Smooth muscle cell of the brain vasculature (primary cell): ENCODE data around the gene NUP188.
"Not testable (repeated sequence)": the region's sequence is repeated elsewhere in the genome, so short reads cannot be mapped to it uniquely, and the experiment has no call there.

Experiments used
- DNase-seq: peaks from one replicate; pipeline ENCODE4 v3.0.0-alpha.2; 2012; ENCODE audit warnings: low read depth, low spot score

NUP188 gene

GRCh38 chr9:129028192-129028966 is 80.9 kb downstream of the NUP188 start, which contains the start of gene SH3GLB2:
TSS of gene SH3GLB2 (minus strand) at chr9:129028331. CDS start at chr9:129028154, 177 bp downstream.
- peak; percentile 70 for DNase-seq

GRCh38 chr9:129030191-129030590 is 82.7 kb downstream of the NUP188 start:
- no peak for DNase-seq

GRCh38 chr9:129031514-129031913 is 84.0 kb downstream of the NUP188 start:
- DNase-seq: no peak

- DNase-seq: no peak
Observed at GRCh38 chr9:129032541-129033159, 85.2 kb downstream of the NUP188 start.

- DNase-seq: no peak
Observed at GRCh38 chr9:129033216-129033615, 85.7 kb downstream of the NUP188 start.

GRCh38 chr9:129035838-129036237 is 88.3 kb downstream of the NUP188 start:
- DNase-seq: not testable (repeated sequence)

- peak; percentile 97 for DNase-seq
Observed at GRCh38 chr9:129036241-129036922, 88.9 kb downstream of the NUP188 start, which contains the start of gene MIGA2. TSS of gene MIGA2 (plus strand) at chr9:129036626. CDS start at chr9:129040595, 3,969 bp downstream.

- no peak for DNase-seq
Observed at GRCh38 chr9:129036923-129037766, 89.6 kb downstream of the NUP188 start.

GRCh38 chr9:129037767-129038098 is 90.2 kb downstream of the NUP188 start:
- no peak for DNase-seq

- no peak for DNase-seq
Observed at GRCh38 chr9:129038109-129038852, 90.8 kb downstream of the NUP188 start.

GRCh38 chr9:129040113-129040643 is 92.7 kb downstream of the NUP188 start:
- DNase-seq: no peak

- DNase-seq: no peak
Observed at GRCh38 chr9:129042016-129042415, 94.5 kb downstream of the NUP188 start.

GRCh38 chr9:129052592-129052991 is 105.1 kb downstream of the NUP188 start:
- no peak for DNase-seq

GRCh38 chr9:129053020-129053419 is 105.5 kb downstream of the NUP188 start:
- DNase-seq: no peak

GRCh38 chr9:129054163-129054851 is 106.8 kb downstream of the NUP188 start:
- no peak for DNase-seq
